Naive B cell (primary cell): ENCODE data around the gene PAEP. TPM values are rescaled to one million over a fixed set of nuclear protein-coding genes. Genes with fewer than 3 reads are reported as not detected.
"Not testable (repeated sequence)": the region's sequence is repeated elsewhere in the genome, so short reads cannot be mapped to it uniquely, and the experiment has no call there.

Experiments used
- ATAC-seq, 2 donors: fragments of 150-1000 bp; cut with Tn5 transposase; 2 replicates each; pipeline ENCODE4 v1.10.0; 2021; ENCODE audit warnings: low read depth in 2 of 2, mild to moderate bottlenecking in 2 of 2, moderate library complexity in 2 of 2
- DNase-seq: peaks from one replicate; pipeline ENCODE4 v3.0.0; 2022
- H3K27ac Mint-ChIP-seq, 6 donors: one replicate each; pipeline ENCODE4 v1.8.0; 2020 to 2022; ENCODE audit warnings: mild to moderate bottlenecking in 6 of 6, mixed read lengths in 6 of 6, moderate library complexity in 5 of 6, inconsistent platforms in 2 of 6
- H3K27me3 Mint-ChIP-seq, 3 donors: one replicate each; pipeline ENCODE4 v1.8.0; 2021 to 2022; ENCODE audit warnings: mixed read lengths in 3 of 3, mild to moderate bottlenecking in 1 of 3
- H3K36me3 Mint-ChIP-seq, 2 donors: one replicate each; pipeline ENCODE4 v1.8.0; 2020 to 2022; ENCODE audit warnings: mixed read lengths in 2 of 2, inconsistent platforms in 1 of 2, mild to moderate bottlenecking in 1 of 2
- H3K4me1 Mint-ChIP-seq, 3 donors: one replicate each; pipeline ENCODE4 v1.8.0; 2020 to 2022; ENCODE audit warnings: mixed read lengths in 3 of 3, inconsistent platforms in 1 of 3, mild to moderate bottlenecking in 1 of 3, moderate library complexity in 1 of 3
- H3K4me3 Mint-ChIP-seq, 8 donors: one replicate each; pipeline ENCODE4 v1.8.0; 2020 to 2022; ENCODE audit warnings: mild to moderate bottlenecking in 8 of 8, mixed read lengths in 8 of 8, moderate library complexity in 8 of 8, inconsistent platforms in 2 of 8
- H3K9me3 Mint-ChIP-seq, 7 donors: one replicate each; pipeline ENCODE4 v1.8.0; 2020 to 2022; ENCODE audit warnings: mixed read lengths in 7 of 7, mild to moderate bottlenecking in 5 of 7, inconsistent platforms in 2 of 7, moderate library complexity in 1 of 7
- polyA plus RNA-seq, 6 donors: library from polyadenylated mRNA; unstranded; fragments of 300-500 nt; fragmentation: Illumina TruSeq; gene quantifications; one replicate each; pipeline ENCODE4 v1.2.3, GENCODE V29; 2021; ENCODE audit warnings: low read depth in 6 of 6

PAEP gene
- polyA plus RNA-seq, 6 donors from 2014 or later = not detected

DNA sequence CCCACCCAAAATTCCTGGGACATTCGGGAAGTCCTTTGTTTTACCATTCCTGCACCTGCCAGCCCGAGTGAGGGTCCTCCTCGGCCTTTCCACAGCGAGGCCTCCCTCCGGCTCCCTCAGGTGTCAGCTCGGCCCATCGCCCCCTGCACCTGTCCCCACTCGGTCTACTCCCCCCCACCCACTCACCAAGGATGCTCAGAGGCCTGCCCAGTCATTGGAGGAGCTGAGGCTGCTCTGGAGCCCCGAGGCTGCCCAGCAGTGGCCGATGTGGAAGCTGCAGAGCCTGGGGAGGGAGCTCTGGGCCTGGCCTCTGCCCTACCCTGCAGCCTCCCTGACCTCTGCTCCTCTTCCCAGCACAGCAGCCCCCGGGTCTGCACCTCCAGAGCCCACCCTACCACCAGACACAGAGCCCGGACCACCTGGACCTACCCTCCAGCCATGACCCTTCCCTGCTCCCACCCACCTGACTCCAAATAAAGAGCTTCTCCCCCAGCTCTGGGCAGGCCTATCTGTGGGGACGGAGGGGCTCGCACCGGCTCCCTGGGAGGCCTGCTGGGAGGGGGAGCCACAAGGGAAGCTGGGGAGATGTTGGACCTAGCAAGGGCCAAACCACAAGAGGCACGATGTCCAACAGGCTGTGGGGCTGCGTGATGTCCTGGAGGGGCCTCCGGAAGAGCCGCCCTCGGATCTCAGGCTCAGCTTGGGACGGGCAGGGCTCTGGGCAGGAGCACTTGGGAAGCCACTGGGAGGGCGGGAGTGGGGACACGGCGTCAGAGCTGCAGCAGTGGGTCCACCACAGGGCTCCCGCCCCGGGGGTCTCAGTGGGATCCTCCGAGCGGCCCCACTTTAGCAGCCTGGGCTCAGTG lies 11.8 kb upstream of the PAEP start:
- ATAC-seq, H3K36me3 Mint-ChIP-seq, H3K4me1 Mint-ChIP-seq, H3K9me3 Mint-ChIP-seq, H3K4me3 Mint-ChIP-seq, DNase-seq, H3K27ac Mint-ChIP-seq: not testable (repeated sequence)
- peaks cover 0 to 17% (median 5%) of the 10 kb centered on the region in 3 donors for H3K27me3 Mint-ChIP-seq

DNA sequence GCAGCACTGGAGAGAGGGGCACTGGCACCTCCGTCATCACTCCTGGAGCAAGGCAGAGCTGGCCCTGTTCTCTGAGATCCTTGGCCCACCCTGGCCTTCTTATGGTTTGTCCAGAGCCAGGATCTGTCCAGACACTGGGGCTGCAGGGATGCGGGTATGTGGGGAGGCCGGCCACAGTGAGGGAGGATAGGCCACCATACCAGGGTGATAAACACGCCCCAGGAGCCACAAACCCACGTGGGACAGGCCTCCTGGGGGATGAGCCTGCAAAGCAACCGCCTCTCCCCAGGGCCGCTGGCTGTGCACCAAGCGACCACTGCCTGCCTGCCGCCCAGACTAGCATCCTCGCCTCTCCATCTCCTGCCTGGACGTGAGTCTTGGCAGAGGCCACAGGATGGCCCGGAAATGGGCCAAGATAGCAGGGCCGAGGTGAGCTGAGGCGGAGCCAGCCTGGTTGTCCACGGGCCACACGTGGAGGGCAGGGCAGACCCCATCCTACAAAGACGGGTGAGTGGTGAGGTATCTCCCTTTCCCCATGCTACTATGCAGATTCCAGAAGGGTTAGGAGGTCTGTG lies 11.1 kb upstream of the PAEP start:
- no peak for DNase-seq
- ATAC-seq = no peak

DNA sequence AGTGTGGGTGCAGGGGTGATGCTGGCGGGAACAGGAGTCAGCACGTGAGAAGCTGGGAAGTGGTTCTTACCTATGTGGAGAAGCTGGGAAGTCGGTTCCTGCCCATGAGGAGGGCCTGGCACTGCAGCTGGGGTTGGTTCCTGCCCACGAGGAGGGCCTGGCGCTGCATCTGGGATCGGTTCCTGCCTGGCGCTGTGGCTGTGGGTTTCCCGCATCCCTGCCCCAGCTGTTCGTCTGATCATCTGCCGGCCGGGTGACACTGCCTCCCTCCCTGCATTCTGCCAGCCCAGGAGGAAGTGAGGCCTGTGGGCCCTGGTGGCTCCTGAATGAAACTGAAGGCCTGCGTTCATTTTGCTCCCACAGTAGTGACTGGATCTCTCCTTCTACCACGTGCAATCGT lies 10.5 kb upstream of the PAEP start:
- no peak overlapping the region for H3K4me3 Mint-ChIP-seq
- peaks cover 0 to 13% (median 5%) of the 10 kb centered on the region in 3 donors for H3K27me3 Mint-ChIP-seq
- no peak for ATAC-seq
- no peak for DNase-seq
- H3K9me3 Mint-ChIP-seq = peaks cover 0 to 10% (median 0%) of the 10 kb centered on the region in 7 donors
- peaks cover 0 to 3% (median 0%) of the 10 kb centered on the region in 3 donors for H3K4me1 Mint-ChIP-seq
- no peak overlapping the region for H3K27ac Mint-ChIP-seq
- H3K36me3 Mint-ChIP-seq = no peaks in the 10 kb centered on the region

More for the DNA sequence above, 11.1 kb upstream of the PAEP start:
- no peaks in the 10 kb centered on the region for H3K36me3 Mint-ChIP-seq
- peaks cover 0 to 7% (median 0%) of the 10 kb centered on the region in 7 donors for H3K9me3 Mint-ChIP-seq
- peaks cover 0 to 3% (median 0%) of the 10 kb centered on the region in 3 donors for H3K4me1 Mint-ChIP-seq
- peaks cover 0 to 10% (median 5%) of the 10 kb centered on the region in 3 donors for H3K27me3 Mint-ChIP-seq
- H3K4me3 Mint-ChIP-seq = no peak overlapping the region
- no peak overlapping the region for H3K27ac Mint-ChIP-seq

DNA sequence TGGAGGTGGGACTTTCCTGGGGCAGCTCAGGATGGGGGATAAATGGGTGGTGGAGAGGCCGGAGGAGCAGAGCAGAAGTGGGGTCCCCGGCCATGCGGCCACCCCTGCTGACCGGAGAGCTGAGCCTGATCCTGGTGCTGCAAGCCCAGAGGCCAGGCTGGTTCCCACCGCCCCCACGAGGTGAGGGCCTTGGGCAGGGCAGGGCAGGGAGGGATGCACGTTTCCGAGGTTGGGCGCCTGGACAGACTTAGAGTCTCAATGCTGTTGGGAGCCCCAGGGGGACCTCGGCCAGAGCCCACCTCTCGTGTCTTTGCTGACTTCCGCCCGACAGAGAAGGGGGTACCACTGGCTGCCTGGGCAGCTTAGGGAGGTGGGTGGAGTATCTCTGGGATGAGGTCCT lies 10.1 kb upstream of the PAEP start:
- no peak for ATAC-seq
- Mint-ChIP-seq H3K27me3 (peaks cover 0 to 16% (median 5%) of the 10 kb centered on the region in 3 donors), H3K27ac (no peak overlapping the region), H3K4me1 (peaks cover 0 to 3% (median 0%) of the 10 kb centered on the region in 3 donors), H3K36me3 (no peaks in the 10 kb centered on the region), H3K4me3 (no peak overlapping the region), H3K9me3 (peaks cover 0 to 12% (median 0%) of the 10 kb centered on the region in 7 donors)
- no peak for DNase-seq

DNA sequence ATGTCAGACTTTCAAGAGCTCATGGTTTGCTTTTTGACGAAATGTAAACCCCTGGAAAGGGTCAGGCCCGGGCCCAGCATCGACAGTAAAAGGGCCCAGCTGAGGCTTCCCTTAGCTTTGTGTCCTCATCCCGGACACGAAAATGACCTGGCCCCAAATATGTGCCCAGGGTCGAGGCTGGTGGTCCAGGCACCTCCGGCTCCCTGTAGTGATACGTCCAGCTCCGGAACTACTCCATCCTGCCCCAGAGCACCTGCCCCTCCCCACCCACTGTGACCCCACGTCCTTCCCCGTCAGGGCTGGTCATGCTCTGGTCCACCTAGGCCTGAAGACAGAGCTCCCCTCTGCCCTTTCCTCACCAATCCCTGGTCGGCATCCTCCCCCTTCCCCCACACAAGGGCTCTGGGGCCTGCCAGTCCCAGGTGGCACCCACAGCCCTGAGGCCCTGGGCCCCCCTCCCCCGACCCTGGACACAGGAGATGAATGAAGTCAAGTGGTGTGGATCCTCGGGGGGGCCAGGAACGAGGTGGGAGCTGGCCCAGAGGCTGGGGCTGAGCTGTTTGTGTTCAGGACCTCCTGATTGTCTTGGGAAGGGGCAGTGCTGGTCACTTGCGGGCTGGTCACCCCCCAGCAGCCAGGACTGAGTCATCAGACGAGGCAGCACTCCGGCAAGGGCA lies 9.4 kb upstream of the PAEP start:
- H3K36me3 Mint-ChIP-seq = no peaks in the 10 kb centered on the region
- peaks cover 0 to 16% (median 5%) of the 10 kb centered on the region in 3 donors for H3K27me3 Mint-ChIP-seq
- H3K9me3 Mint-ChIP-seq = peaks cover 0 to 12% (median 0%) of the 10 kb centered on the region in 7 donors
- H3K27ac Mint-ChIP-seq = no peak overlapping the region
- H3K4me3 Mint-ChIP-seq = no peak overlapping the region
- H3K4me1 Mint-ChIP-seq = peaks cover 0 to 3% (median 0%) of the 10 kb centered on the region in 3 donors
- ATAC-seq (no peak), DNase-seq (no peak)

DNA sequence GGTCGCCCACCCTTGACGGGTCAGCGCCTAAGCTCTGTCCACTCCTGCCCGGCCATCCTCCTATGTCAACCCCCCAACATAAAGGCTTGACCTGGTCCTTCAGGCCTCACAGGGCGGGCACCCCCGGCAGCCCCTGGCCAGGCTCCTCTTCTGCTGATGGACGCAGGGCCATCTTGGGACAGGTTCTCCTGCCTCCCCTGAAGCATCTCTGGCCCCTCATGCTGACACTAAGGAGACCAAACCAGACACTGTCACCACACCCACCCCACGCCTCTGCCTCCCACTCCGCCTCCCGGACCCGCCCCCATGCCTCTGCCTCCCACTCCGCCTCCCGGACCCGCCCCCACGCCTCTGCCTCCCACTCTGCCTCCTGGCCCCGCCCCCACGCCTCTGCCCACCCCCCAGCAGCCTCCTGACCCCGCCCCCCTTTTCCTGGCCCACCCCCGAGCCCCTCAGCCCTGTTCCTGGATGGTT lies 8.8 kb upstream of the PAEP start:
- no peak for ATAC-seq
- H3K4me1 Mint-ChIP-seq = peaks cover 0 to 3% (median 0%) of the 10 kb centered on the region in 3 donors
- peaks cover 0 to 12% (median 0%) of the 10 kb centered on the region in 7 donors for H3K9me3 Mint-ChIP-seq
- H3K27ac Mint-ChIP-seq = no peak overlapping the region
- no peaks in the 10 kb centered on the region for H3K36me3 Mint-ChIP-seq
- no peak overlapping the region for H3K4me3 Mint-ChIP-seq
- DNase-seq = no peak
- peaks cover 0 to 16% (median 5%) of the 10 kb centered on the region in 3 donors for H3K27me3 Mint-ChIP-seq

DNA sequence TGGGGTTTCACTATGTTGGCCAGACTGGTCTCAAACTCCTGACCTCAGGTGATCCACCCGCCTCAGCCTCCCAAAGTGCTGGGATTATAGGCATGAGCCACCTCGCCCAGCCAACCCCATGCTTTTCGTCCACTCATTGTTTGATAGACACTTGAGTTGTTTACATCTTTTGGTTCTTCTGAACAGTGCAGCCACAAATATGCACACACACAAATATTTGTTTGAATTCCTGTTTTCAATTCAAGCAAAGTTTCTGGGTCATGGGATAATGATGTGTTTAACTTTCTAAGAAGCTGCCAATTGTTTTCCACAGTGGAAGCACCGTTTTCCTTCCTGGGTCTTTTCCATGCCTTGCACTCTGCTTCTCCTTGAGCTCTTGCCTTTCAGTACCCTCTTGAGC lies 6.8 kb upstream of the PAEP start:
- H3K27me3 Mint-ChIP-seq = peaks cover 6 to 16% (median 10%) of the 10 kb centered on the region in 3 donors
- H3K4me3 Mint-ChIP-seq = no peak overlapping the region
- H3K27ac Mint-ChIP-seq = no peak overlapping the region
- peaks cover 0 to 3% (median 0%) of the 10 kb centered on the region in 3 donors for H3K4me1 Mint-ChIP-seq
- H3K36me3 Mint-ChIP-seq = no peaks in the 10 kb centered on the region
- H3K9me3 Mint-ChIP-seq = peaks cover 0 to 12% (median 2%) of the 10 kb centered on the region in 7 donors
- no peak for DNase-seq
- ATAC-seq = no peak

DNA sequence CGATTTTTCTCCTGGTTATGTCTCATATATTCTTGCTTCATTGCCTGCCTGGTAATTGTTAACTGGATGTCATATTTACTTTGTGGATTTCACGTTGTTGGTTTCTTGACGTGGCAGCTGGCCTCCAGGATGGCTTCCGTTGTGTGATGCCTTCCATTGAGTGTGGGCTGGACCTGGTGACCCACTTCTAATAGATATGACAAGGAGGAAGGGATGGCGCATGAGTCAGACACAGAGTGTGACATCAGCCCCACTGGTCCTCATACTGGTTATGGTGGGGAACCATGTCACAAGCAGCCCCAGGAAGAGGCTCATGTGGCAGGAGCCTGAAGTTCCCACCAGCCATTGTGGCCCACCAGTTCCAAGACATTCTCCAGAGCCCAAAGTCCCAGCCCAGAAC lies 6.4 kb upstream of the PAEP start:
- Mint-ChIP-seq H3K27me3 (peaks cover 10 to 16% (median 10%) of the 10 kb centered on the region in 3 donors), H3K36me3 (no peaks in the 10 kb centered on the region), H3K4me3 (no peak overlapping the region), H3K4me1 (peaks cover 0 to 3% (median 0%) of the 10 kb centered on the region in 3 donors), H3K9me3 (peaks cover 0 to 12% (median 2%) of the 10 kb centered on the region in 7 donors), H3K27ac (no peak overlapping the region)
- ATAC-seq (no peak), DNase-seq (no peak)

DNA sequence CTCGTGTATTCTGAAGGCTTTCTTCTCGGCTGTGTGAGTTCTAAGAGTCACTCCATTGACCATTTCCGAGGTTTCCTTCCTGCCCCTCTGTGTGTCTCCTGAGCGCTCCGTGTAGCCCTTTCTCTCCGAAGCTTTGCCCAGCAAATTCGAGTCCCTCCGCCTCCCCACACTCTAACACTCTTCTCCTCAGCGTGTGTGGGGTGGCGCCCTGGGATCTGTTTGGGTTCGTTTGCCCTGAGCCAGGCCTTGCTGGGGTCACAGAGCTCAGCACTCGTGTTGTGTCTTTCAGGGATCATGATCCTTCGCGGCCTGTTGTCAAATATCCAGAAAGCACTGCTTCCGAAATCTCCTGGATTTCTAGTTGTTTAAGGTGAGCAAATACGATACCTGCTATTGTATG lies 5.6 kb upstream of the PAEP start:
- Mint-ChIP-seq H3K4me3 (no peak overlapping the region), H3K27ac (no peak overlapping the region)

DNA sequence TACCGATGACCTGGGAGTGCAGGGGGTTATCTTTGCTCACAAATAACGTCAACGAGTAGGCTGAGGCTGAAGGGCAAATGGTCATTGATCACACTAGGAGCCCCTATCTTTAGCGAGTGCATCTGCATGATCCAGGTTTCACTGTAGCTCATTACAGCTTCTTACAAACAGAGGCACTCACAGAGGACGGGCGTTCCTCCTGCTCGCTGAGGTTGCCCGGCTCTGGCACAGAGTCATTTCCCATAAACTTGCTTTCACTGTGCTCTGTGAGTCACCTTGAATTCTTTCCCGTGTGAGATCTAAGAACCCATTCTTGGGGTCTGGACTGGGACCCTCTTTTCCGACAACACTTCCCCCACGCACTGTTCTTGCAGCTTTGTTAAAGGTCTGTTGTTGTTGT lies 1.9 kb upstream of the PAEP start:
- H3K27ac Mint-ChIP-seq = no peak overlapping the region
- H3K9me3 Mint-ChIP-seq = peaks cover 0 to 12% (median 0%) of the 10 kb centered on the region in 7 donors
- H3K4me1 Mint-ChIP-seq = no peaks in the 10 kb centered on the region

More for the DNA sequence above, 5.6 kb upstream of the PAEP start:
- peaks cover 10 to 15% (median 10%) of the 10 kb centered on the region in 3 donors for H3K27me3 Mint-ChIP-seq
- no peak for ATAC-seq
- peaks cover 0 to 12% (median 2%) of the 10 kb centered on the region in 7 donors for H3K9me3 Mint-ChIP-seq
- H3K4me1 Mint-ChIP-seq = peaks cover 0 to 3% (median 0%) of the 10 kb centered on the region in 3 donors
- DNase-seq = no peak
- no peaks in the 10 kb centered on the region for H3K36me3 Mint-ChIP-seq

DNA sequence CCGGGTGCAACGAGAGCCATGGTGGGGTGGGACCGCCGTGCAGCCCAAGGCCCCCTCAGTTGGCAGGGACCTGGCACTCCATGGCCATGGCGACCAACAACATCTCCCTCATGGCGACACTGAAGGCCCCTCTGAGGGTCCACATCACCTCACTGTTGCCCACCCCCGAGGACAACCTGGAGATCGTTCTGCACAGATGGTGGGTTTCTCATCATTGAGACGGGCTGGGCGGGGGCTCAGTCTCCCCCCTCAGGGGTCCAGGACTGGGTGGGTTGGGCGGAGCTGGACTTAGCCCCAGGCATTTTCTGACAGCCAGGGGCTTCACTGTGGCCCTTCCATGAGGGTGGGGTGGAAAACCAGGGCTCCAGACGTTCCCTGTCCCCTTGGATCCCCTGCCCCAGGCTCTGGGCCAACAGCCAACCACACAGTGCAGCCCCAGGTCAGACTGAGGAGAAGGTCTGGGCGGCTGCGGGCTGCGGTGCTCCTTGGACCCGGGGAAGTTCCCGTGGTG lies 734 bp downstream of the PAEP start:
- Mint-ChIP-seq H3K27ac (no peak overlapping the region), H3K4me1 (no peaks in the 10 kb centered on the region), H3K27me3 (peaks cover 12 to 46% (median 21%) of the 10 kb centered on the region in 3 donors), H3K4me3 (no peak overlapping the region), H3K36me3 (no peaks in the 10 kb centered on the region), H3K9me3 (peaks cover 0 to 2% (median 0%) of the 10 kb centered on the region in 7 donors)
- no peak for ATAC-seq
- no peak for DNase-seq

More for the DNA sequence above, 1.9 kb upstream of the PAEP start:
- no peak for ATAC-seq
- H3K4me3 Mint-ChIP-seq = no peak overlapping the region
- peaks cover 9 to 25% (median 11%) of the 10 kb centered on the region in 3 donors for H3K27me3 Mint-ChIP-seq
- DNase-seq = no peak
- no peaks in the 10 kb centered on the region for H3K36me3 Mint-ChIP-seq

DNA sequence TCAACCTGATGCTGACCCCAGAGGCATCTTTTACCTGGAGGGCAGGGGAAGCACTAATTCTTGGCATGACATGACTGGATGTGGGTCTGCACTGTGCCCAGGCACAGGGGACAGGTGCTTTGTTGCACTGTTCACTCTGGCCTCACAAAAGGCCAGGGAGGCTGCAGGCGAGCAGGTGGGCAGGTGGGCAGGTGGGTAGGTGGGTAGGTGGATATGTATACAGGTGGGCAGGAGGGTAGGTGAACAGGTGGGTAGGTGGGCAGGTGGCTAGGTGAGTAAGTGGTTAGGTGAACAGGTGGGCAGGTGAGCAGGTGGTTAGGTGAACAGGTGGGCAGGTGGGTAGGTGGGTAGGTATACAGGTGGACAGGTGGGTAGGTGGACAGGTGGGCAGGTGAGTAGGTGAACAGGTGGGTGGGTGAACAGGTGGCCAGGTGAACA lies 1.5 kb downstream of the PAEP start:
- no peak for ATAC-seq
- H3K27me3 Mint-ChIP-seq = peaks cover 12 to 47% (median 18%) of the 10 kb centered on the region in 3 donors
- H3K4me1 Mint-ChIP-seq = no peaks in the 10 kb centered on the region

DNA sequence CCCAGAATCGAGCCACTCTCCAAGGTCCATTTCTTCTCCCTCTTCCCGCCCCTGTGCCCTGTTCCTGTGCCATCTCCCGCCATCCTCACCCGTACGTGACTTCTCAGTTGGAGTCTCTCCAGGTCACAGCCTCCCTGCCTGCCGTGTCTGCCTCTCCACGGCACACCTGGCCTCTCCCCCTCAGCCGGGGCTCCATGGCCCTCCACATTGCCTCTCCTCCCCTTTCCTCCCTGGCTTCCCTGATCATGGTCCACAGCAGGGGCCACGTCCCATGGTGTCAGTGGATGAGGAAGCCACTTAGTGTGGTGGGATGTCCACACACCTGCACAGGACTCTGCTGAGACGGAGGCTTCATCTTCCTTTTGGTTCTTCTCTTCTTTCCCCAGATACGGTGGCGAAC lies 2.3 kb downstream of the PAEP start:
- DNase-seq (no peak), ATAC-seq (no peak)
- H3K9me3 Mint-ChIP-seq = peaks cover 0 to 5% (median 0%) of the 10 kb centered on the region in 7 donors
- H3K36me3 Mint-ChIP-seq = no peaks in the 10 kb centered on the region
- no peak overlapping the region for H3K27ac Mint-ChIP-seq
- peaks cover 12 to 47% (median 18%) of the 10 kb centered on the region in 3 donors for H3K27me3 Mint-ChIP-seq
- no peak overlapping the region for H3K4me3 Mint-ChIP-seq
- no peaks in the 10 kb centered on the region for H3K4me1 Mint-ChIP-seq

More for the DNA sequence above, 1.5 kb downstream of the PAEP start:
- DNase-seq = no peak
- H3K9me3 Mint-ChIP-seq = peaks cover 0 to 4% (median 0%) of the 10 kb centered on the region in 7 donors
- no peaks in the 10 kb centered on the region for H3K36me3 Mint-ChIP-seq
- H3K4me3 Mint-ChIP-seq = no peak overlapping the region
- no peak overlapping the region for H3K27ac Mint-ChIP-seq
